K562 (cell line): Measurements from ENCODE around the gene LRRN3. TPM values are rescaled to one million over a fixed set of nuclear protein-coding genes. Genes with fewer than 3 reads are reported as not detected.

ENCODE experiments used
- CHD7 ChIP-seq: fragments of 200-600 bp; sonication (generic); IDR thresholded peaks from one replicate; pipeline ENCODE4 v1.6.1; 2012; ENCODE audit warnings: mild to moderate bottlenecking, low read depth, low read length, inconsistent platforms
- DLX4 ChIP-seq: fragments of 250-450 bp; sonication (Bioruptor Pico); IDR thresholded peaks from 2 replicates; pipeline ENCODE4 v1.6.1; 2021; ENCODE audit warnings: mild to moderate bottlenecking
- DPF2 ChIP-seq: fragments of 450-650 bp; IDR thresholded peaks from 2 replicates; pipeline ENCODE4 v1.6.1; 2016
- E2F4 ChIP-seq: sonication (generic); formaldehyde crosslinking; IDR thresholded peaks from 2 replicates; pipeline ENCODE4 v1.8.0; 2022; ENCODE audit warnings: mild to moderate bottlenecking, low read depth, missing genetic modification reagents
- EHMT2 ChIP-seq: fragments of 450-650 bp; IDR thresholded peaks from 2 replicates; pipeline ENCODE4 v1.6.1; 2018; ENCODE audit warnings: antibody characterized with exemption
- FOXA3 ChIP-seq, 2 experiments: fragments of 450-650 bp in 1 of 2; sonication (generic) in 1 of 2; formaldehyde crosslinking; IDR thresholded peaks in 1 of 2; conservative IDR thresholded peaks in 1 of 2; 2 replicates each; pipeline versions ENCODE4 v1.4.0 to v1.8.0; 2020 to 2022; ENCODE audit warnings: mild to moderate bottlenecking in 2 of 2, missing genetic modification reagents in 1 of 2
- HDAC1 ChIP-seq, 2 experiments: fragments of 450-650 bp; IDR thresholded peaks; 2 replicates each; pipeline ENCODE4 v1.6.1; 2016 to 2017; ENCODE audit warnings: inconsistent platforms in 1 of 2, mild to moderate bottlenecking in 1 of 2, moderate library complexity in 1 of 2
- HDAC2 ChIP-seq: fragments of 450-650 bp; IDR thresholded peaks from 2 replicates; pipeline ENCODE4 v1.6.1; 2016; ENCODE audit warnings: mild to moderate bottlenecking
- HDGF ChIP-seq: fragments of 450-650 bp; IDR thresholded peaks from 2 replicates; pipeline ENCODE4 v1.6.1; 2016
- HMG20B ChIP-seq: fragments of 250-450 bp; sonication (Bioruptor Pico); IDR thresholded peaks from 2 replicates; pipeline ENCODE4 v1.5.0; 2021; ENCODE audit warnings: mild to moderate bottlenecking
- KLF13 ChIP-seq: fragments of 450-650 bp; IDR thresholded peaks from 2 replicates; pipeline ENCODE4 v1.6.1; 2016; ENCODE audit warnings: missing genetic modification characterization, low read depth, mild to moderate bottlenecking, missing compliant biosample characterization, moderate library complexity, borderline replicate concordance
- NFATC3 ChIP-seq: fragments of 450-650 bp; IDR thresholded peaks from 2 replicates; pipeline ENCODE4 v1.6.1; 2017; ENCODE audit warnings: mild to moderate bottlenecking
- NR1H2 ChIP-seq: sonication (generic); formaldehyde crosslinking; IDR thresholded peaks from 2 replicates; pipeline ENCODE4 v1.4.0; 2020; ENCODE audit warnings: mild to moderate bottlenecking, missing genetic modification reagents
- PHB ChIP-seq: fragments of 250-450 bp; sonication (Bioruptor Pico); IDR thresholded peaks from 2 replicates; pipeline ENCODE4 v1.5.0; 2021
- POU5F1 ChIP-seq: fragments of 150-350 bp; IDR thresholded peaks from 2 replicates; pipeline ENCODE4 v1.6.1; 2014; ENCODE audit warnings: borderline replicate concordance, low read length, low read depth, mild to moderate bottlenecking; ENCODE audit not compliant: partially characterized antibody
- SIN3B ChIP-seq: fragments of 450-650 bp; IDR thresholded peaks from 2 replicates; pipeline ENCODE4 v1.6.1; 2017; ENCODE audit warnings: low read depth, mild to moderate bottlenecking, moderate library complexity
- TARDBP ChIP-seq: fragments of 450-650 bp; IDR thresholded peaks from 2 replicates; pipeline ENCODE4 v1.6.1; 2016
- TBL1XR1 ChIP-seq, 2 experiments: IDR thresholded peaks; 2 replicates each; pipeline ENCODE4 v1.6.1; 2012; ENCODE audit warnings: improper control_type of control experiment in 2 of 2, low read length in 2 of 2, mild to moderate bottlenecking in 1 of 2
- ZEB2 ChIP-seq: fragments of 450-650 bp; IDR thresholded peaks from 2 replicates; pipeline ENCODE4 v1.6.1; 2016
- polyA plus RNA-seq, 8 experiments: library from polyadenylated mRNA; depleted of rRNA in 4 of 8; stranded (reverse) in 5 of 8; unstranded in 3 of 8; fragments of >200 nt; fragmentation: Nextera tagmentation in 2 of 8; fragmentation: Illumina TruSeq in 1 of 8; extraction: Ambion mirVana in 2 of 8; extraction: Trizol in 1 of 8; gene quantifications; 2 replicates each; pipeline versions ENCODE4 v1.2.1 to v1.2.3, GENCODE V29; 2011 to 2014; ENCODE audit warnings: inconsistent platforms in 1 of 8, missing spikeins in 1 of 8
- total RNA-seq, 7 experiments: library from RNA; depleted of rRNA in 6 of 7; stranded (reverse); fragments of >200 nt in 6 of 7; fragmentation: Illumina TruSeq in 2 of 7; extraction: Trizol in 2 of 7; gene quantifications; 2 replicates each; pipeline versions ENCODE4 v1.2.1 to v1.2.3, GENCODE V29; 2011 to 2021; ENCODE audit warnings: low replicate concordance in 1 of 7

LRRN3 gene
- total and polyA plus RNA-seq, 9 of the 15 experiments (the other 6 are each of a cell fraction or from before 2014, with no cell fraction given) = 0.05 to 1.00 (median 0.20) TPM; not detected in 1

GRCh38 chr7:111074748-111075146, 16.2 kb upstream of the LRRN3 start (continued):
- TF ChIP-seq CHD7 = no peak
- no peak for TF ChIP-seq SIN3B
- TF ChIP-seq E2F4 (CRISPR knock-in tag) = no peak
- TF ChIP-seq DLX4 = no peak
- no peak for TF ChIP-seq POU5F1
- no peak for TF ChIP-seq HDGF
- TF ChIP-seq FOXA3 (CRISPR knock-in tag; conservative IDR thresholded peaks at IDR 0.05 in 1 of 2, IDR thresholded peaks at IDR 0.05 in 1 of 2) = no peak
- TF ChIP-seq NFATC3 = no peak
- TF ChIP-seq NR1H2 (CRISPR knock-in tag) = no peak
- no peak for TF ChIP-seq TARDBP
- TF ChIP-seq HMG20B (CRISPR knock-in tag) = no peak
- peak; percentile 71 for TF ChIP-seq DPF2
- TF ChIP-seq TBL1XR1 (IDR thresholded peaks at IDR 0.05; ENCODE audit: low read length in 2 of 2) = no peak
- TF ChIP-seq KLF13 (tag) = no peak
- TF ChIP-seq HDAC2 = peak; percentile 31; the same call in 1 of the 2 replicates
- no peak; the same call in 1 of the 2 replicates for TF ChIP-seq ZEB2
- TF ChIP-seq EHMT2 = no peak
- no peak for TF ChIP-seq PHB
- TF ChIP-seq HDAC1 (IDR thresholded peaks at IDR 0.05) = peak in 1 of 2 experiments; percentile 71; a peak in 2 of 4 replicates
